Smooth muscle cell (in vitro differentiated cells): ENCODE results near the gene NEB. TPM values are rescaled to one million over a fixed set of nuclear protein-coding genes. Genes with fewer than 3 reads are reported as not detected.
A peak's percentile ranks its signal among the peaks of the same experiment; 100 is the strongest.

Experiments
- DNase-seq: peaks from one replicate; lab custom pipeline; 2025; ENCODE audit not compliant: unreplicated experiment; lab: John Stamatoyannopoulos, UW
- H2AFZ ChIP-seq: fragments of 200-600 bp; sonication (generic); 2 replicates; pipeline ENCODE4 v1.6.0; 2016; ENCODE audit warnings: antibody characterized with exemption, low read depth, mild to moderate bottlenecking
- H3F3A ChIP-seq: fragments of 200-600 bp; sonication (generic); 2 replicates; pipeline ENCODE4 v1.6.0; 2017; ENCODE audit warnings: antibody characterized with exemption, low read depth
- H3K27ac ChIP-seq: fragments of 200-600 bp; sonication (generic); 2 replicates; pipeline ENCODE4 v1.5.1; 2016; ENCODE audit warnings: low read depth, mild to moderate bottlenecking
- H3K27me3 ChIP-seq: fragments of 200-600 bp; sonication (generic); 2 replicates; pipeline ENCODE4 v1.6.1; 2016; ENCODE audit warnings: low read depth, mild to moderate bottlenecking
- H3K36me3 ChIP-seq: fragments of 200-600 bp; sonication (generic); 2 replicates; pipeline ENCODE4 v1.5.1; 2016; ENCODE audit warnings: low read depth
- H3K4me1 ChIP-seq: fragments of 200-600 bp; sonication (generic); 2 replicates; pipeline ENCODE4 v1.5.1; 2016; ENCODE audit warnings: low read depth
- H3K4me2 ChIP-seq: fragments of 200-600 bp; sonication (generic); 2 replicates; pipeline ENCODE4 v1.6.0; 2016; ENCODE audit warnings: mild to moderate bottlenecking
- H3K4me3 ChIP-seq: fragments of 200-600 bp; sonication (generic); 2 replicates; pipeline ENCODE4 v1.5.1; 2016; ENCODE audit warnings: mild to moderate bottlenecking
- H3K79me2 ChIP-seq: fragments of 200-600 bp; sonication (generic); 2 replicates; pipeline ENCODE4 v1.6.0; 2016; ENCODE audit warnings: low read depth, mild to moderate bottlenecking
- H3K9ac ChIP-seq: fragments of 200-600 bp; sonication (generic); 2 replicates; pipeline ENCODE4 v1.6.0; 2016; ENCODE audit warnings: low read depth
- H3K9me3 ChIP-seq: fragments of 200-600 bp; sonication (generic); replicated peaks from 2 replicates; pipeline ENCODE4 v1.5.1; 2016; ENCODE audit warnings: low read depth
- H4K20me1 ChIP-seq: fragments of 200-600 bp; sonication (generic); 2 replicates; pipeline ENCODE4 v1.6.0; 2016; ENCODE audit warnings: low read depth
- WGBS: methylation state at CpG from one replicate; pipeline ENCODE4 v1.1.7; 2016; ENCODE audit warnings: low lambda C conversion rate; 5-methylcytosine and 5-hydroxymethylcytosine counted together
- polyA plus RNA-seq: library from polyadenylated mRNA; unstranded; fragments of >200 nt; fragmentation: Nextera tagmentation; extraction: Ambion mirVana; gene quantifications from 2 replicates; pipeline ENCODE4 v1.2.1, GENCODE V29; 2016
- total RNA-seq: library from RNA; depleted of rRNA; stranded (reverse); fragments of >200 nt; gene quantifications from 2 replicates; pipeline ENCODE4 v1.2.3, GENCODE V29; 2014
- TF ChIP-seq, protein P1 (sequence below): fragments of 200-600 bp; sonication (generic); IDR thresholded peaks from 2 replicates; pipeline ENCODE4 v1.5.1; 2017; ENCODE audit warnings: borderline replicate concordance, mild to moderate bottlenecking, antibody characterized with exemption; ENCODE audit not compliant: insufficient read depth, poor library complexity, severe bottlenecking

NEB gene
- total and polyA plus RNA-seq, 2 experiments from 2014 or later: 0.18 to 1.3 TPM

DNA sequence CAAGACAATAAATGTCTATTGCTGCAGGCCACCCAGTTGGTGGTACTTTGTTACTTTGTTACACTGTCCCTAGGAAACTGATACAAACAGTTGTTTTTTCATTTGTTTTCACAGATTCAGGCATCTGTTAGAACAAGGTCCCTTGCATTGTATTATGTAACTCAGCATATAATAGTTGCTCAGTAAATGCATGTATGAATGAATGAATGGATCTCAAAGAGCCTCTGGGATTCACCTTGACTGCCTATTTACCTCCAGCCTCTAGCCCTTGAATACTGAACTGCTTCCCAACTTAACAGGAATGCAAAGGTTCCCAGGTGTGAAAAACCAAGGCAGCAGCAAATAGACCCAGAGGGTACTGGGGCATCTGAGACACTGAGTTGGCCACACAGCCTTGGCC is 27.4 kb upstream of the NEB start:
- Histone ChIP-seq H3K9me3 (no peaks in the 10 kb centered on the region), H2AFZ (no peak overlapping the region), H3K4me1 (peaks cover 10% of the 10 kb centered on the region), H3K4me3 (no peak overlapping the region), H3K9ac (no peak overlapping the region), H4K20me1 (no peaks in the 10 kb centered on the region), H3K79me2 (no peaks in the 10 kb centered on the region), H3K36me3 (no peaks in the 10 kb centered on the region), H3F3A (no peaks in the 10 kb centered on the region), H3K27me3 (no peaks in the 10 kb centered on the region), H3K4me2 (no peak overlapping the region), H3K27ac (no peak overlapping the region)
- no peak for DNase-seq
- TF ChIP-seq, protein P1, sequence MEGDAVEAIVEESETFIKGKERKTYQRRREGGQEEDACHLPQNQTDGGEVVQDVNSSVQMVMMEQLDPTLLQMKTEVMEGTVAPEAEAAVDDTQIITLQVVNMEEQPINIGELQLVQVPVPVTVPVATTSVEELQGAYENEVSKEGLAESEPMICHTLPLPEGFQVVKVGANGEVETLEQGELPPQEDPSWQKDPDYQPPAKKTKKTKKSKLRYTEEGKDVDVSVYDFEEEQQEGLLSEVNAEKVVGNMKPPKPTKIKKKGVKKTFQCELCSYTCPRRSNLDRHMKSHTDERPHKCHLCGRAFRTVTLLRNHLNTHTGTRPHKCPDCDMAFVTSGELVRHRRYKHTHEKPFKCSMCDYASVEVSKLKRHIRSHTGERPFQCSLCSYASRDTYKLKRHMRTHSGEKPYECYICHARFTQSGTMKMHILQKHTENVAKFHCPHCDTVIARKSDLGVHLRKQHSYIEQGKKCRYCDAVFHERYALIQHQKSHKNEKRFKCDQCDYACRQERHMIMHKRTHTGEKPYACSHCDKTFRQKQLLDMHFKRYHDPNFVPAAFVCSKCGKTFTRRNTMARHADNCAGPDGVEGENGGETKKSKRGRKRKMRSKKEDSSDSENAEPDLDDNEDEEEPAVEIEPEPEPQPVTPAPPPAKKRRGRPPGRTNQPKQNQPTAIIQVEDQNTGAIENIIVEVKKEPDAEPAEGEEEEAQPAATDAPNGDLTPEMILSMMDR: no peak

DNA sequence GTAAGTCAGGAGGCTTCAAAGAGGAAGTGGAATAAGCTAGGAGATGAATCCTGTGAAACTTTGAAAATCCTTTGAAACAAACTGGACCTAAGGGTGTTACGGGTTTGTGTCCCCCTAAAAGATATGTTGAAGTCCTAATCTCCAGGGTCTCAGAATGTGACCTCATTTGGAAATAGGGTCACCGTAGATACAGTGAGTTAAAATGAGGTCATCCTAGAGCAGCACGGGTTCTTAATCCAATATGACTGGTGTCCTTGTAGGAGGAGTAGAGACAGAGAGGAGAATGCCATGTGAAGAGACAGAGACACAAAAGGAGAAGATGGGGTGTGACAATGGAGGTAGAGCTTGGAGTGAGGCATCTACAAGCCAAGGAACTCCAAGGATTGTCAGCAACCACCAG is 26.9 kb upstream of the NEB start:
- H2AFZ ChIP-seq: no peak overlapping the region
- no peaks in the 10 kb centered on the region for H3K79me2 ChIP-seq
- H4K20me1 ChIP-seq: no peaks in the 10 kb centered on the region
- H3F3A ChIP-seq: no peaks in the 10 kb centered on the region
- DNase-seq: no peak
- H3K27ac ChIP-seq: peak overlapping the region; percentile 19
- no peak overlapping the region for H3K4me2 ChIP-seq
- TF ChIP-seq, protein P1: no peak
- no peak overlapping the region for H3K4me3 ChIP-seq
- peaks cover 5% of the 10 kb centered on the region for H3K4me1 ChIP-seq
- H3K9me3 ChIP-seq: no peaks in the 10 kb centered on the region
- no peaks in the 10 kb centered on the region for H3K36me3 ChIP-seq
- 58% methylated on average over 3 of the region's 3 CpGs for WGBS
- no peak overlapping the region for H3K9ac ChIP-seq
- no peaks in the 10 kb centered on the region for H3K27me3 ChIP-seq

DNA sequence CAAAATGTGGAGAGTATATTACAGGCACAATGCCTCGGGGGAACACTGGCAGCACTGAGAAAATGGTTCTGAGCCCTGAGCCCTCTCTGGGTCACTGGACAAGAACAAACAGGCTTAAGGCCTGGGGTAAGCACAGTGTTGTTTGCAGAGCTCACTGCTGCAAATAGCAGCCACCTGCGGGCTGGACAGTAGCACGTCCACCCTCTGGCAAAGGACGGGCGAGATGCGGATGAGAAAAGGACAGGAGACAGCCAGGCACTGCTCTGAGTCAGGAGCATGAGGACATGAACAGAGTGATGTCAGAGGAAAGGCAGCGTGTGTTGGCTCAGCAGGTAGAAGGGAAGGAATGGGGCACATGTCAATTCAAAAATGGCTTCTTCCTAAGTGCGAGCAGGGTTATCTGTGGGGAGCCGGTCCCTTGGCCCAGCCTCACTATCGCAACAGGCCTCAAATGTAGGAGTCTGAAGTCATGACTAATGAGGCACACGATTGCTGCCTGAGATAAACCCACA is 25.9 kb upstream of the NEB start:
- 59% methylated on average over 11 of the region's 11 CpGs for WGBS
- Histone ChIP-seq H3K9me3 (no peaks in the 10 kb centered on the region), H3K27me3 (no peaks in the 10 kb centered on the region), H3K4me3 (no peak overlapping the region), H3K27ac (peak overlapping the region; percentile 41), H3K4me2 (no peak overlapping the region), H4K20me1 (no peaks in the 10 kb centered on the region), H3K9ac (peak overlapping the region; percentile 7), H3F3A (no peaks in the 10 kb centered on the region), H2AFZ (no peak overlapping the region), H3K36me3 (no peaks in the 10 kb centered on the region), H3K4me1 (no peaks in the 10 kb centered on the region), H3K79me2 (no peaks in the 10 kb centered on the region)
- DNase-seq: no peak
- TF ChIP-seq, protein P1: no peak

DNA sequence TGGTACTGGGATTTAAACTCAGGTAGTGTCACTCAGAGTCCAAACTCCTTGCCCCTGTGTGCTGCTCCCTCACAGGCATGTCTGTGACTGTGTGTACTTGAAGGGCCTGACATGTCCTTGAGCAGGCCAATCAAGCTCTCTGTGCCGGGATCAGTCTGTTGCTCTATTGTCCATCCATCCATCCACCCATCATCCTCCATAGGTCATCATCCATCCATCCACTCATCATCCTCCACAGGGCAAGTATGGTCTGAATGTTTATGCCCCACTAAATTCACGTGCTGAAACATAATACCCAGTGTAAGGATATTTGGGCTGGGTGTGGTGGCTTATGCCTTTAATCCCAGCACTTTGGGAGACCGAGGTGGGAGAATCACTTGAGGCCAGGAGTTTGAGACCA is 24.5 kb upstream of the NEB start:
- Histone ChIP-seq H3K4me1 (no peaks in the 10 kb centered on the region), H3K27ac (no peak overlapping the region), H3K27me3 (no peaks in the 10 kb centered on the region), H3K4me3 (no peak overlapping the region), H3K79me2 (no peaks in the 10 kb centered on the region), H3K9me3 (no peaks in the 10 kb centered on the region), H2AFZ (no peak overlapping the region), H3K36me3 (no peaks in the 10 kb centered on the region), H3F3A (no peaks in the 10 kb centered on the region), H4K20me1 (no peaks in the 10 kb centered on the region), H3K4me2 (no peak overlapping the region), H3K9ac (no peak overlapping the region)
- TF ChIP-seq, protein P1: no peak
- WGBS: 97% methylated on average over 3 of the region's 3 CpGs
- DNase-seq: no peak
